ENCODE results near the gene PIK3R4.

The PIK3R4 gene

DNA sequence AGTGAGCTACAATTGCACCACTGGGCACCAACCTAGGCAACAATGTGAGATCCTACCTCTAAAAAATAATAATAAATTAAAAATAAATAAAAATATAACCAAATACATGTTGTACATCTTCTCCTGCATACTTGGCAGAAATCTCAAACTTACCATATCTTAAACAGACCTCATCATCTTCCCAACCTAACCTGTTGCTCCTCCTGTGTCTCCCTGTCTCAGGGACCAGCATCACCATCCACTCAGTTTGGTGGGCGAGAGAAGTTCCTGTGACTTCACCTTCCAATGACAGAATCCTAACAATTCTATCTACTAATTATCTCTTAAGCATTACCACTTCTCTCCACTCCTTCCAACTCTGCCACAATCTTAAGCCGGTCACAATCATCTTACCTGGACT lies 3.3 kb downstream of the PIK3R4 start:
- DNase-seq, result no peak
- intact Hi-C loops (cut with DNase I), result no loop called here

DNA sequence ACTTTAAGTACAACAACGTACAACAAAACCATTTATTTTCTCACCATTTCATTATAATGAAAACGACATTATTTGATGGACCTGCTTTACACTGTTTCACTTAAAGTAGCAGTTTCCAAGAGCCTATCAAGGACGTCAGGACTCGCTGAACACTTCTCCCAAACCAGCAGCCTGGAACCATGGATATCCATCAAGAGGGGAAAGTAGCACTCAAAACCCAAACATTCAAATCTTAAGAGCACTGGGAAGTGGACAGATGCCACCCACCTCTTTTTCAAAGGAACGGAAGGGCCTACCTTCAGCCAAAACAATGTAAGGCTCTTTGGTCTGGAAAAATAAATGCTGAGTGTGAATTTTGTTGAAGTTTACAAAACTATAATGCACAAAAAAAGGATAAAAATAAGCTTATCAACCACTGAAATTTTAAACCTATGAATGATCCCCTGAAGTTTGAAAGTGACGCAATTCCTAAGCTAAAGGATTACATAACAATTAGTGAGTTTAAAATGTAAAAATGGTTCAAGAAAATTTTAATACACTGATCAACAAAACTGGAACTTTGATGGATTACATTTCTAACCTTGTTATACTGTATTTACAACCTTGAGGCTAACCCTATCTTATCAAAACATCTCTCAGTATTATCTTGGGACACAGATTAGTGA lies 4.6 kb downstream of the PIK3R4 start:
- intact Hi-C loops (cut with DNase I), result no loop called here
- DNase-seq, result no peak

DNA sequence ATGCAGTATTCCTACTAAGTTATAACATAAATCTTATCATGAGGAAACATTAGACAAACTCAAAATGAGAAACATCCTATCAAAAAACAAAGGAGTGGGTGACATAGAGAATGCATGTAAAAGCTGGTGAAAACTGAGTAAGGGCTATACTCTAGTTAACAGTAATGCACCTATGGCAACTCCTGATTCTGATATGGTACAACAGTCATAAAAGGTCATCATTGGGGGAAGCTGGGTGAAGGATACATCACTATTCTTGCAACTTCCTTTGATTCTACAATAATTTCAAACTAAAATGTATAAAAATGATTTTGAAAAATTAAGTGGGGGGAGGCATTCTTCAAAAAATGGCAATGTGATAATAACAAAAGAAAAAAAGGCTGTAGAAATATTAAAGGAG lies 6.8 kb downstream of the PIK3R4 start:
- intact Hi-C loops (cut with DNase I), result no loop called here
- DNase-seq, result no peak

DNA sequence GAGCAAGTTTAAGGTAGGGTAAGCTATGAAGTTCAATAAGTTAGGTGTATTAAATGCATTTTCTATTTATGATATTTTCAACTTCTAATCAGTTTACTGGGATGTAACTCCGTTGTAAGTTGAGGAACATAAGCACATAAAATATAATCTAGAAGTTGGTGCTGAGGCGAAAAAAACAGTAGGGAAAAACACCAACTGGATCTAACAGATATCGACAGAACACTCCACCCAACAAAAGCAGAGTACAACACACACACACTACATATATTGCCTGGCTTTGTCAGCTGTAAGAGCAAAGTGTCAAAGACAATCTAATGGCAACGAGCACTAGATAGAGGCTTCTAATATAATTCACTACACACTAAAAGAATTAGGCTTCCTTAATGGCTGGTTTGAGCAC lies 8.4 kb downstream of the PIK3R4 start:
- intact Hi-C loops (cut with DNase I), result no loop called here
- no peak for DNase-seq

DNA sequence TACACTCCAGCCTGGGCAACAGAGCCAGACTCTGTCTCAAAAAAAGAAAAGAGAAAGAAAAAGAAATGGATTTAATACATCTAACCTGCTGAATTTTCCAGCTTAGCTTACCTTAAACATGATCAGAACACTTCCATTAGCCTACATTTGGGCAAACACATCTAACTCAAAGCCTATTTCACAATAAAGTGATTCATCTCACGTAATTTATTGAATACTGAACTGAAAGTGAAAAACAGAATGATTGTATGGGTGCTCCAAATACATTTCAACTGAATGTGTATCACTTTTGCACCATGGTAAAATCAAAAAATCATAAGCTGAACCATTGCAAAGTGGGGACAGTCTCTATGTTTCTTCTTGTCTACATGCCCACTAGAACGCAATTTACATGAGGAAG lies 9.0 kb downstream of the PIK3R4 start:
- DNase-seq, result no peak
- intact Hi-C loops (cut with DNase I), result no loop called here

DNA sequence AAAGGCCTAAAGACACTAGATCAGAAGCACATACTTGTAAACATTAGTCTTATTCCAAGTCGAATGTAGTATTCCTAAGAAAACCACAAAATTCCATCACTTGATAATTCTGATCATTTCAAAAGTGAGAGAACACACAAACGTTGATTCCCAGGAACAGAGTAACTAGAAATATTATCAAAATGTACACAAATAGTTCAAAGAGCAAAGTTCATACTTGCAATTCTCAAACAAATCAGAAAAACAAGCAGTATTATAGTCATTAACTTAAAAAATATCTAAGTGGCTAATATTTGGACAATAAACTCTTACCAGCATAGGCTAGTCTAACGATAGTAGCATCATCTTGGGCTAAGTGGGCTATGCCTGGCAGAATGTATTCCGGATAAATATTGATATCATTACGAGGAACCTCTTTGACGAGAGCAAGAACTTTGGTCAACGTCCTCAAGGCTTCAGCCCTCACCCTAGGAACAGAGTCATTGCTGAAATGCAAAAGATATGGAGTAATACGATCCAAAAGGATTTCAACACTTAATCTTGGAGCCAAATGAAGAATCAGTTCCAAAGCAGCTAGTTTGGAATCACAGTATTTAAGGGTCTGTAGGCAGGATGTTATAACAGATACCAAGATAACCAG lies 13.3 kb downstream of the PIK3R4 start:
- DNase-seq, result no peak
- intact Hi-C loops (cut with DNase I), result no loop called here

DNA sequence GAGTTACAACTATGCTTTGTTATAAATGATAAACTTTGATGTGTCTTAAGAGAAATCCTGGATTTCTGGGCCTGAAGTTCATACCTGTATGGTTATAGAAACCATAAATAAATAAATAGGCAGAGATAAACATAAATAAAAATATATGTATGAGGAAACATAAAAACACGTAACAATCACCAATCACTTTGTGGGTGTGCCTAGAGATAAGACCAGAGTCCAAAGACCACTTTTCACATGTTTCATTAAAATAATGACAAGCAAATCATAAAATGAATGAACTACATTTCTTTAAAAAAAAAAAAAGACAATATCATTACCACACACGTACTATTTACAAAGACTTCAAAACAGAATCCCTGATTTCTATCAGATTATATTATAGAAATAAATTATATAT lies 14.1 kb downstream of the PIK3R4 start:
- intact Hi-C loops (cut with DNase I), result no loop called here

DNA sequence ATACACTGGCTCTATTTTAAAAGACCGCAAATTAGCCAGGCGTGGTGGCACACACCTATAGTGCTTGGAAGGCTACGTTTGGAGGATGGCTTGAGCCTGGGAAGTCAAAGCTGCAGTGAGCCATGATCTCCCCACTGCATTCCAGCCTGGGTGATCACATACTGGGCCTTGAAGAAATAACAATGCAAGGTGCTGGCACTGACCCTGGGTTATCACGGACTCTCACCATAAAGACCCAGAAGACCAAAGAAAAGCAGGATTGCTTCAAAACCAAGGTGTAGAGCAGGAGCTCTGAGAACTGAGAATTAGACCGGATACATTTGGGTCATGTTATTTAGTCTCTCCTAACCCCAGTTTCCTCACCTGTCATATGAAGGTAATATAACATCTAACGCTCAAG lies 14.8 kb downstream of the PIK3R4 start:
- intact Hi-C loops (cut with DNase I), result no loop called here
- no peak for DNase-seq

More for the DNA sequence above, 14.1 kb downstream of the PIK3R4 start:
- DNase-seq, result no peak

DNA sequence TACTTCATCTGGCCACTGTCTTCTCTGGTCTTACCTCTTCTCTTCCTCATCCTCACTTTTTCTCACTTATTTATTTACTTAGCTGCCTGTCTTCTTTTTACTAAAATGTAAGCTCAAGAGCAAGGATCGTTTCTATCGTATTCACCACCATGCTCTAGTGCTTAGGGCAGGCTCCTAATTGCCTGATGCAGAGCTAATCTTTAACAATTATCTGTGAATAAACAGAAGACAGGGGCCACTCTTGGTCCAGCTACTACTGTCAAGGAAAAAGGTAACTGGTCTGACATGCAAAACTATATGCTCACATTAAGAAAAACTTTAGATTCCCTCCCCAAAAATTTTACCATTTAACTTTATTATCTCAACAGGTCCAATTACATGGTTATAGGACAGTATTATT lies 17.5 kb downstream of the PIK3R4 start:
- no peak for DNase-seq
- intact Hi-C loops (cut with DNase I), result no loop called here

DNA sequence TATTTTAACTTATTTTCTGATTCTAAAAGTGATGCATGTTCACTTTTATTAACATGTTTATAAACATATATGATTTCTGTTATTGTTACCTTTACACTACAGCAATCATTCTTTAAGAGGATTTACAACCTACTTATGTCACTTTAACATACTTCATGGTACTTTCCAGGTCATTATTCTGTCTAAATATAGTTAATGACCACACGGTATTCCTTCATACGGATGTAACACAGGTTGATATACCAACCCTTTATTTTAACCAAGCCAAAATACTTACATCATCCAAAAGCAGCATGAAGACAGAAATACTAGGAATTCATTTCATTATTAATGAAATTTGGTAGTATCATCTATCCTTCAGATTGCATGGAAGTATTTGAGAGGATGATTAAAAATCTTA lies 18.6 kb downstream of the PIK3R4 start:
- no peak for DNase-seq
- intact Hi-C loops (cut with DNase I), result no loop called here

DNA sequence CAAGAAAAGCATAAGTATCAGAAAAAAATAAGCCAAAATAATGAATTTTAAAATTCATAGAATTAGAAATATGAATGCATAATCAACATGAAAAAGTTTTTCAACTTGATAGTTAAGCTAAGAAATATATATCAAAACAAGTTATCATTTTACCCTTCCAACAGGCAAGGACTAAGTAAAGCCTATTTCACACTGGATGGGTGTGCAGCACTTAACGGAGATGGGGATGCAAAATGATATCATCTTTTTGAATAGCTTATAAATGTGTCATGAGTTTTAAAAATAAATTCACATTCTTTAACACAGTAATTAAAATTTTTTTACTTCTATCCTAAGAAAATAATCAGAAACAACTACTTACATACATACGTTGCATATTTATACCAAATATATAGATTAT lies 20.9 kb downstream of the PIK3R4 start:
- no peak for DNase-seq
- intact Hi-C loops (cut with DNase I), result no loop called here

DNA sequence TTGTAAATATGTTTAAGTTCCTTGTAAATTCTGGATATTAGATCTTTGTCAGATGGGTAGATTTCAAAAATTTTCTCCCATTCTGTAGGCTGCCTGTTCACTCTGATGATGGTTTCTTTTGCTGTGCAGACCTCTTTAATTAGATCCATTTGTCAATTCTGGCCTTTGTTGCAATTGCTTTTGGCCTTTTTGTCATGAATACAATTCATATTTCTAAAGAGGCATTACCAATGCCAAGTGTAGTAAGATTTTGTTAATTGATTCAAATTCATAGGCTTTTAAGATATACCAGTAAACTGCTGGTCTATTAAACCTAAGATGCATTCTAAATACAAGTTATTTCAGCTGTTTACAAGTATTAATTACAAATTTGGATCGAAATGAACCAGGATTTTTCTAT lies 31.0 kb downstream of the PIK3R4 start:
- intact Hi-C loops (cut with DNase I), result no loop called here

DNA sequence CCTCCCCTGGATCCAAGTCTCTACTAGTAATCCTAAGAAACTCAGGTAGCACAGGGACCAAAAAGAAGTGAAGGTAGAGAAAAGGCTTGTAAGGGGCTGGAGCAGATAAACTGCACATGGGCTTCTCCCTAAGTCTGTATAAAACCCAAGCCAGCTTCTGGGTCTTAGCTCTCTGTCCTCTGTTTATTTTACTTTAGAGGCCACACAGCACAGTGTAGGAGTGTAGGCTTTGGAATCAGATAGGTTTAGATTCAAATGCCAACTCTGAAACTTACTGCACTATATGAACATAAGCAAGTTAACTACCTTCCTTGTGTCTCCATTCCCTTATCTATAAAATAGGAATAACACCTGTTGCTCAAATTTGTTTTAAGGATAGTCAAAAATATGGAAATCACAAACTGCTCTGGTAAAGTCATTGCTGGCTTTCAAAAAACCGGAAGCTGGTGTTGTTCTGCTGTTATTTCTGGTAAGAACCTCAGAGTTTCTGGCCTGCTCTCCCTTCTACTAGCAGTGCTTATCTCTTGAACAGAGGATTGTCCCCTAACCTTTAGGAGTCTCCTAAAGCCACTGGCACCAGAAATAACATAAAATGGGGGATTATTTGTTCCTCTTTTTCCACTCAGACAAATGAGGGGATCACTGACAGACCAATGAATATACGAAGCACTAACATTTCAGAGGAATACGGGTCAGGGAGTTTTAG lies 33.8 kb downstream of the PIK3R4 start:
- intact Hi-C loops (cut with DNase I), result no loop called here

More for the DNA sequence above, 31.0 kb downstream of the PIK3R4 start:
- DNase-seq, result no peak

DNA sequence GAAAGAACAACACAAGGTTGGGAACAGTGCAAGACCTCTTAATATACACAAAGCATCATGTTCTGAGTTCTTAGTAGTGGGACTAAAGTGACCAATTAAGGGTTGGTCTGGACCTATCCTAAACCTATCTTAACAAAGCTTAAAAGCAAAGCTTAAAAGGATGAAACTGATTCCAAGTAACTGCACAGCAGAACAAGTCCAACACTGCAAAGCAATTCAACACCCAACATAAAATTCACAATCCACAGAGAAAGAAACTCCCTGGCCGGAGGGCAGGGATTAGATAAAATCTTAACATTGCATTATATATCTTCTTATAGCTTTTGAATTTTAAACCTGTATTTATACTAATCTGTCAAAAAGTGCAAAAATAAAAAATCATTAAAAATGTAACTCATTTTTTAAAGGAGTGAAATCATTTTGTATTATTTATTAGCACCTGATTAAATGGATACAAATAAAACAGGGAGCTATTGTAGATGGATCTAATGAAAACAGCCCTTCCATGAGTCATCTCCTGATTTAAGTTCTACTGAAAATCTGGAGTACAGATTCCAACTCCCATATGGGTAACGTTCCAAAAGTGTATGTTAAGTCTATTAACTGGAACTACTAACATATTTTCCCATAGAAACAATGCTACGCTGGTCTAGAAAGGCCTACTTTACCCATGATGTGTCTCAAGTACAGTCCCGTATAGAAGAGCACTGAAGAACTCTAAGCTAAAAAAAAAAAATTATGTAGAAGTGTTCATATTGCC lies 34.9 kb downstream of the PIK3R4 start:
- DNase-seq, result no peak
- intact Hi-C loops (cut with DNase I), result no loop called here

More for the DNA sequence above, 33.8 kb downstream of the PIK3R4 start:
- no peak for DNase-seq

DNA sequence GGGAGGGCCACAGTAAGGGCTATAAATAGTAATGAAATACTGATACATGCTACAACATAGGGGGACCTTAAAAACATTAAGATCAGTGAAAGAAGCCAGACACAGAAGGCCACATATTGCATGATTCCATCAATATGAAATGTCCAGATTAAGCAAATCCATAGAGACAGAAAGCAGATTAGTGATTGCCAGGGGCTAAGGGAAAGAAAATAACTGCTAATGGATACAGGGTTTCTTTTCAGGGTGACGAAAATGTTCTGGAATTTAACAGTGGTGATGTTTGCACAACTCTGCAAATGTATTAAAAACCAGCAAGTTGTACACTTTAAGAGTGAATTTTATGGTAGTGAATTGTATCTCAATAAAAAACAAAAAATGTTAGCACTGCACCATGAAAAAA lies 37.0 kb downstream of the PIK3R4 start:
- intact Hi-C loops (cut with DNase I), result no loop called here
- DNase-seq, result no peak

DNA sequence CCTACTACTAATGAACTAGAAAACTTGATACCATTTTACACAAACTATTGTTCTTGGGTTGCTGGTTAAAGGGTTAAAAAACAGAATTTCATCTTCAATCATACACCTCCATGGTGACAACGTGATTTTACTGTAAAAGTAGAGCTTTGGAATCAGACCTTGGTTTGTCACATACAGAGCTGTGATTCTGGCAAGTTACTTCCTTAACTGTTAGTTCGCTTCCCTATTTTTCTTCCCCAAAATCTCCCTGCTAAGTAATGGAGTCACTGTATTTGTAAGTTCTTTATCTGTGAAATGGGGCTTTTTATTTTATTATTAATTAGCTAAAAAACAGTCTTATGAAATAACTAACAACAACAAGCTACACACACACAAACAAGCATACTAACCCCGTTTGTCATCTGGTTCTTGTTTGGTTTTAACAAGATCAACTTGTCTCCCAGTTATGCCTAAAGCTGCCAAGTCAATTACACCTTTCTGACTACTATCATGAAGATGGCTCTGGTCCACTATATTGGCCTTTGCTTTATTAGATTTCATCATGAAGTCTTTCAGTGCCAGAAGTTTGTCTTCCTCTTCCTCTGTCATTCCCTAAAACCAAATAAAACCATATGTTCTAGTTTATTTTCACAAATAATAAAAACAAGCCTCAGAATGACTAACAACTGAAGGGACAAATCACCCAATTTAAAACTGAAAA lies 38.6 kb downstream of the PIK3R4 start:
- DNase-seq, result no peak
- intact Hi-C loops (cut with DNase I), result no loop called here

DNA sequence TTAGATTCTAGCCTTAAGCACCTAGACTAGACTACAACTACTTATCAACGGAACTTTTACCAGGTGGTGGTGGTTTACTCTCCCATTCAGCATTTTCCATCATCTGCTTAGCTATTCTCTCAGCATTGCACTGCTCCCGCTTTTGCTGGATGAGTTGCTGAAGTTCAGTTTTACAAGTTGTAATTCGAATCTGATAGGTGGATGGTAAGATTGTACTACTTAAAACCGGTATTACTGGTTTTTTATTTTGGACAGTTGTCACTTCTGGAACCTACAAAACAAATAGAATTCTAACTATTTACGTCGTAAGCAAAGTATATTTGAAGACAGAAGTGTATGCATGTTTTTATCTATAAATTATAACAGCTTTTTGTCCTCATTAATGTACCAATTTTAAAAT lies 41.1 kb downstream of the PIK3R4 start:
- no peak for DNase-seq
- intact Hi-C loops (cut with DNase I), result no loop called here

DNA sequence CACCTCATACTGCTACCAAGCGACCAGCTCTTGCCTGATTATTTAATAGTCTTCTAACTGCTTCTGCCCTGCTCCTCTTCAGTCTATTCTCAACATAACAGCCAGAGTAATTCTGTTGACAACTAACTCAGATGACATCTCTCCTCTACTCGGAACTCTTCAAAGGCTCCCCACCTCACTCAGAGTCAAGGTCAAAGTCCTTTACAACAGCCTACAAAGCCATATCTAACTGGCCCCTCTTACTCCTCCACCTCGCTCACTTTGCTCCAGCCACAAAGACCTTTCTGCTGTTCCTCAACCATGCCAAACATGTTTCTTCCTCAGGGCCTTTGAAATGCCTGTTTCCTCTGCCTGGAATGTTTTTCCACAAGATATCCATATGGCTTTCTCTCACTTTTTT lies 43.6 kb downstream of the PIK3R4 start:
- intact Hi-C loops (cut with DNase I), result no loop called here

DNA sequence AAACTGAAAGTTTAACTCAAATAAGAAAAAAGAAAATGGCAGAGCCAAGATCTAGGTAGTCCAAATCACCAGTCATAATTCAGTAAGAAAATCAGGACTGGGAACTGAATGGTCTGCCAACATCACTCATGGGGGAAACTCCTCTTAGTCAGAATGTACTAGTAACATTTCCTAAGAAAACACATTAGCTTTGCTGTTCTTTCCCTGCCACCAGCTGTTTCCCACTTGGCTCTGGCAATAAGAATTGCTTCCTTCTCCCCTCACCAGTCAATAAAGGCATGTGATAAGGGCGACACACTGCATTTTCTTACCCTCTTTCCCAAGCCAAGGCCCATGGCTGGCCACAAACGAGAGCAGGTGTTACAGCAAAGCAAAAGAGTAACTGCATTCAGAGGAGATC lies 46.1 kb downstream of the PIK3R4 start:
- no peak for DNase-seq
- intact Hi-C loops (cut with DNase I), result no loop called here

More for the DNA sequence above, 43.6 kb downstream of the PIK3R4 start:
- no peak for DNase-seq

DNA sequence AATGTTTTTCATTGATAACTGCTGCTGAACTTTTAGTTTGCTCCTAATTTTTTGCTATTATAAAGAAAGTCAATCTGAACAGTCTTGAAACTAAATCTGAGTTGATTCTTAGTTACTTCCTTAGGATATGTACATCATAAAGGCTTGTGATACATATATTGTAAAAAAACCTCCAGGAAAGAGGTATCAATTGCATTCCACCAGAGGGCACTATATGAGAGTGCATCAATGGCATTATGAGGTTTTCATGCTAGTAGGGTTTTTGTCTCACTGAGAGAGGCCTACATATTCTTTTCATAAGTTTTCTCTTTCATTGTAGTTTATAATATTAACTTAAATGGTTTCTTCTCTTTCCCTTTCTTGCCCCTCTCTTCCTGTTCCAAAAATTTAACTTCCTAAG lies 46.9 kb downstream of the PIK3R4 start:
- intact Hi-C loops (cut with DNase I), result no loop called here
- DNase-seq, result no peak

DNA sequence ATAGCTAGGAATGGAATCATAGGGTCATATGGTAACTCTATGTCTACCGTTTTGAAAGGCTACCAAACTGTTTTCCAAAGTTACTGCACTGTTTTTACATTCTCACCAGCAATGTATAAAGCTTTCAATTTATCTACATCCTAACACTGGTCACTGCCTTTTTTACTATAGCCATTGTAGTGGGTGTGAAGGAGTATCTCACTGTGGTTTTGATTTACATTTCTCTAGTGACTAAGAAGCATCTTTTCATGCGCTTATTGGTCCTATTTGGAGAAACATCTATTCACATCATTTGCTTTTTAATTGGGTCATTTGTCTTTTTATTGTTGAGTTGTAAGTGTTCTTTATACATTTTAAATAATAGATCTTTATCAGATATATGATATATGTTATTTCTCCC lies 53.3 kb downstream of the PIK3R4 start:
- intact Hi-C loops (cut with DNase I), result no loop called here
- no peak for DNase-seq
